Testis (tissue), 3 donors: ENCODE results near the gene IARS2. TPM values are rescaled to one million over a fixed set of nuclear protein-coding genes. Genes with fewer than 3 reads are reported as not detected.
"Not testable (repeated sequence)": the region's sequence is repeated elsewhere in the genome, so short reads cannot be mapped to it uniquely, and the experiment has no call there.

Source experiments
- DNase-seq: peaks from one replicate; pipeline ENCODE4 v3.0.0-alpha.2; 2019
- H3K27ac ChIP-seq, 2 donors: fragments of 200-600 bp; sonication (generic); one replicate each; pipeline ENCODE4 v1.5.1; 2019
- H3K27me3 ChIP-seq: fragments of 200-600 bp; sonication (generic); one replicate; pipeline ENCODE4 v1.5.1; 2019
- H3K36me3 ChIP-seq: fragments of 200-600 bp; sonication (generic); one replicate; pipeline ENCODE4 v1.5.1; 2017; ENCODE audit warnings: low read depth; ENCODE audit errors: missing control alignments
- H3K4me1 ChIP-seq: fragments of 200-600 bp; sonication (generic); one replicate; pipeline ENCODE4 v1.5.1; 2019
- H3K4me3 ChIP-seq, 2 donors: fragments of 200-600 bp; sonication (generic); one replicate each; pipeline ENCODE4 v1.5.1; 2017 to 2019
- H3K9me3 ChIP-seq: fragments of 200-600 bp; sonication (generic); one replicate; pipeline ENCODE4 v1.5.1; 2017
- CTCF ChIP-seq, 3 experiments: fragments of 450-650 bp in 2 of 3; fragments of 200-600 bp in 1 of 3; sonication (generic) in 1 of 3; IDR thresholded peaks; one replicate each; pipeline ENCODE4 v1.5.1; 2016 to 2019; ENCODE audit warnings: antibody characterized with exemption in 3 of 3, mild to moderate bottlenecking in 2 of 3, moderate library complexity in 1 of 3
- POLR2A ChIP-seq: fragments of 450-650 bp; IDR thresholded peaks from one replicate; pipeline ENCODE4 v1.6.1; 2017; ENCODE audit warnings: antibody characterized with exemption, mild to moderate bottlenecking, moderate library complexity
- WGBS, 2 donors: methylation state at CpG; one replicate each; pipeline ENCODE4 v1.1.5; 2018; 5-methylcytosine and 5-hydroxymethylcytosine counted together
- intact Hi-C: fragments of 100-400 bp; cut with DNase I; formaldehyde crosslinking; loops from one replicate; pipeline ENCODE4 v1.15.1; 2023; ENCODE audit warnings: low total_unique reads
- polyA plus RNA-seq: library from polyadenylated mRNA; stranded (reverse); fragments of 350-450 nt; fragmentation: Illumina TruSeq; extraction: RNeasy Lipid Tissue Mini Kit (QIAGEN cat#74804); gene quantifications from one replicate; pipeline ENCODE4 v1.2.3, GENCODE V29; 2014; ENCODE audit warnings: low read depth, low replicate concordance; ENCODE audit not compliant: insufficient read depth
- total RNA-seq, 2 donors: library from RNA; depleted of rRNA; stranded (reverse); fragments of >200 nt; gene quantifications; one replicate each; pipeline ENCODE4 v1.2.3, GENCODE V29; 2016

IARS2 gene
- total and polyA plus RNA-seq, 3 donors from 2014 or later: 57.6 to 62.9 (median 62.0) TPM

GRCh38 chr1:220160027-220160426, 66.1 kb downstream of the IARS2 start:
- H3K4me3 ChIP-seq: no peak overlapping the region
- WGBS, 2 donors: 97% methylated on average over 1 of the region's 1 CpG
- intact Hi-C loops: no loop called here
- H3K4me1 ChIP-seq: no peaks in the 10 kb centered on the region
- H3K36me3 ChIP-seq: no peaks in the 10 kb centered on the region
- H3K27ac ChIP-seq: no peak overlapping the region
- no peak for TF ChIP-seq CTCF (IDR thresholded peaks at IDR 0.05)
- no peak for TF ChIP-seq POLR2A
- DNase-seq: no peak
- H3K9me3 ChIP-seq: no peaks in the 10 kb centered on the region
- no peaks in the 10 kb centered on the region for H3K27me3 ChIP-seq

DNA sequence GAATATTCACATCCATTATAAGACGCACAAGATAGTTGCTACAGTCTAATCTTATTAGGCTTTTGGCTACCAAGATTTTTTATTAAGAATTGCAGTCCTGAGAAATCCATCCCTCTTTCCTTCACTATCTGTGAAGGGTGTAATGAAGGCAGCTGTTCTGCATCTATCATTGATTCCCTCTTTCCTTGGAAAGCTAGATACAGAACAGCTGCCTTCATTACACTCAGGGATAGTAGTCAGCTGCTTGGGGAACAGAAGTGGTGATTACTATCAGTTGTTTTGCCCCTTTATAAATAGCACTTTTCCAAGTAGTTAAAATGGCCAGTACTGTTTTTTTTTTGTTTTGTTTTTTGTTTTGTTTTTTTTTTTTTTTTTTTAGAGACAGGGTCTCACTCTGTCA, 70.2 kb downstream of the IARS2 start:
- TF ChIP-seq POLR2A (no peak), CTCF (IDR thresholded peaks at IDR 0.05) (no peak)
- 80 to 95% methylated on average over 1 of the region's 1 CpG for WGBS, 2 donors
- intact Hi-C loops: no loop called here
- H3K27me3 ChIP-seq: no peaks in the 10 kb centered on the region
- H3K27ac ChIP-seq: no peak overlapping the region
- no peak for DNase-seq
- H3K4me1 ChIP-seq: no peaks in the 10 kb centered on the region
- H3K4me3 ChIP-seq: no peak overlapping the region
- no peaks in the 10 kb centered on the region for H3K36me3 ChIP-seq
- H3K9me3 ChIP-seq: no peaks in the 10 kb centered on the region

GRCh38 chr1:220164517-220164916, 70.6 kb downstream of the IARS2 start:
- intact Hi-C loops: no loop called here

GRCh38 chr1:220166853-220167252, 72.9 kb downstream of the IARS2 start:
- intact Hi-C loops: no loop called here
- no peak for DNase-seq
- Histone ChIP-seq H3K36me3 (no peaks in the 10 kb centered on the region), H3K27me3 (no peaks in the 10 kb centered on the region), H3K9me3 (no peaks in the 10 kb centered on the region), H3K4me3 (no peak overlapping the region), H3K27ac (no peak overlapping the region), H3K4me1 (no peaks in the 10 kb centered on the region)
- 89% methylated on average over 4 of the region's 4 CpGs for WGBS, 2 donors
- TF ChIP-seq POLR2A: no peak
- no peak for TF ChIP-seq CTCF (IDR thresholded peaks at IDR 0.05)

More at GRCh38 chr1:220164517-220164916, 70.6 kb downstream of the IARS2 start:
- DNase-seq: no peak
- H3K27ac ChIP-seq: no peak overlapping the region
- no peaks in the 10 kb centered on the region for H3K9me3 ChIP-seq
- H3K27me3 ChIP-seq: no peaks in the 10 kb centered on the region
- no peaks in the 10 kb centered on the region for H3K4me1 ChIP-seq
- H3K36me3 ChIP-seq: no peaks in the 10 kb centered on the region
- WGBS, 2 donors: 74 to 75% methylated on average over 2 of the region's 2 CpGs
- H3K4me3 ChIP-seq: no peak overlapping the region
- TF ChIP-seq CTCF (IDR thresholded peaks at IDR 0.05): no peak

GRCh38 chr1:220169887-220170286, 76.0 kb downstream of the IARS2 start:
- H3K36me3 ChIP-seq, H3K4me3 ChIP-seq, H3K27me3 ChIP-seq, DNase-seq, H3K27ac ChIP-seq, H3K9me3 ChIP-seq, H3K4me1 ChIP-seq, intact Hi-C loops: not testable (repeated sequence)
- 97% methylated on average over 4 of the region's 4 CpGs for WGBS, 2 donors
